Mesendoderm (in vitro differentiated cells): Measurements from ENCODE around the gene VAT1.
A peak's percentile ranks its signal among the peaks of the same experiment; 100 is the strongest.

ENCODE experiments used
- DNase-seq: peaks from one replicate; pipeline ENCODE4 v3.0.0; 2013
- H2AK5ac ChIP-seq: 2 replicates; pipeline ENCODE4 v1.6.1; 2013; ENCODE audit warnings: low read length, inconsistent platforms
- H2BK120ac ChIP-seq: 2 replicates; pipeline ENCODE4 v1.6.1; 2013; ENCODE audit warnings: low read depth, mild to moderate bottlenecking, low read length, moderate library complexity, mixed read lengths
- H2BK15ac ChIP-seq: replicated peaks from 2 replicates; pipeline ENCODE4 v1.6.1; 2013; ENCODE audit warnings: low read depth, mild to moderate bottlenecking, moderate library complexity
- H2BK5ac ChIP-seq: 2 replicates; pipeline ENCODE4 v1.6.1; 2013; ENCODE audit warnings: low read length, inconsistent platforms
- H3K18ac ChIP-seq: 2 replicates; pipeline ENCODE4 v1.6.1; 2013; ENCODE audit warnings: mild to moderate bottlenecking, low read length, mixed read lengths
- H3K23ac ChIP-seq: one replicate; pipeline ENCODE4 v1.6.1; 2013; ENCODE audit warnings: low read length
- H3K27ac ChIP-seq: 2 replicates; pipeline ENCODE4 v1.5.1; 2013; ENCODE audit warnings: low read depth, mild to moderate bottlenecking, inconsistent platforms, low read length, moderate library complexity
- H3K27me3 ChIP-seq: 2 replicates; pipeline ENCODE4 v1.6.1; 2013; ENCODE audit warnings: low read length, control low read depth, mild to moderate bottlenecking, inconsistent platforms; ENCODE audit not compliant: insufficient read depth, poor library complexity
- H3K36me3 ChIP-seq: 2 replicates; pipeline ENCODE4 v1.6.1; 2013; ENCODE audit warnings: low read length, inconsistent platforms; ENCODE audit not compliant: control insufficient read depth, insufficient read depth
- H3K4ac ChIP-seq: one replicate; pipeline ENCODE4 v1.6.1; 2013; ENCODE audit warnings: low read depth, mild to moderate bottlenecking, low read length, moderate library complexity
- H3K4me1 ChIP-seq: 2 replicates; pipeline ENCODE4 v1.6.1; 2013; ENCODE audit warnings: low read depth, low read length, inconsistent platforms; ENCODE audit not compliant: control insufficient read depth
- H3K4me2 ChIP-seq: 2 replicates; pipeline ENCODE4 v1.6.1; 2013; ENCODE audit warnings: low read length
- H3K4me3 ChIP-seq: 2 replicates; pipeline ENCODE4 v1.5.1; 2013; ENCODE audit warnings: mild to moderate bottlenecking, low read length
- H3K56ac ChIP-seq: one replicate; pipeline ENCODE4 v1.6.1; 2013; ENCODE audit warnings: low read length
- H3K79me1 ChIP-seq: 2 replicates; pipeline ENCODE4 v1.6.1; 2013; ENCODE audit warnings: low read length, inconsistent platforms
- H3K79me2 ChIP-seq: 2 replicates; pipeline ENCODE4 v1.6.1; 2013; ENCODE audit warnings: mild to moderate bottlenecking, low read length; ENCODE audit not compliant: control insufficient read depth, insufficient read depth
- H3K9ac ChIP-seq: 2 replicates; pipeline ENCODE4 v1.6.1; 2013; ENCODE audit warnings: low read length, inconsistent platforms
- H4K5ac ChIP-seq: one replicate; pipeline ENCODE4 v1.6.1; 2013; ENCODE audit warnings: low read length
- H4K8ac ChIP-seq: one replicate; pipeline ENCODE4 v1.6.1; 2013; ENCODE audit warnings: low read depth, mild to moderate bottlenecking, control low read depth, low read length, moderate library complexity
- WGBS: extraction: QIAGEN DNeasy Blood & Tissue Kit; methylation state at CpG from one replicate; pipeline ENCODE4 v1.1.7; 2013; ENCODE audit warnings: low lambda C conversion rate, missing lambda C conversion rate; ENCODE audit not compliant: insufficient coverage; ENCODE audit errors: extremely low coverage; 5-methylcytosine and 5-hydroxymethylcytosine counted together

VAT1 gene

GRCh38 chr17:42989141-42989540 lies 33.0 kb downstream of the VAT1 start:
- WGBS = no CpG with 5 or more reads among the region's 5 CpGs
- no peak overlapping the region for H3K27ac ChIP-seq

GRCh38 chr17:42985225-42985624 lies 37.0 kb downstream of the VAT1 start:
- no CpG with 5 or more reads among the region's 1 CpG for WGBS
- H3K9ac ChIP-seq = no peak overlapping the region
- peaks cover 5% of the 10 kb centered on the region for H3K79me2 ChIP-seq
- H3K79me1 ChIP-seq = peaks cover 5% of the 10 kb centered on the region
- no peak overlapping the region for H4K5ac ChIP-seq
- no peak overlapping the region for H2BK15ac ChIP-seq
- H3K4ac ChIP-seq = no peak overlapping the region
- peaks cover 3% of the 10 kb centered on the region for H3K36me3 ChIP-seq
- H3K4me1 ChIP-seq = no peaks in the 10 kb centered on the region
- no peak overlapping the region for H2AK5ac ChIP-seq
- H3K18ac ChIP-seq = no peak overlapping the region
- H3K27ac ChIP-seq = no peak overlapping the region
- H3K27me3 ChIP-seq = no peaks in the 10 kb centered on the region
- DNase-seq = no peak
- no peak overlapping the region for H3K56ac ChIP-seq
- no peak overlapping the region for H3K4me2 ChIP-seq
- no peak overlapping the region for H2BK120ac ChIP-seq
- H2BK5ac ChIP-seq = no peak overlapping the region
- H3K23ac ChIP-seq = no peak overlapping the region
- H4K8ac ChIP-seq = no peak overlapping the region
- H3K4me3 ChIP-seq = no peak overlapping the region

More at GRCh38 chr17:42989141-42989540, 33.0 kb downstream of the VAT1 start:
- Histone ChIP-seq H2BK5ac (no peak overlapping the region), H3K4me2 (no peak overlapping the region), H3K9ac (no peak overlapping the region), H4K5ac (no peak overlapping the region), H3K23ac (no peak overlapping the region), H3K79me1 (no peaks in the 10 kb centered on the region), H2BK120ac (no peak overlapping the region), H3K79me2 (no peaks in the 10 kb centered on the region), H2AK5ac (no peak overlapping the region), H2BK15ac (no peak overlapping the region), H3K27me3 (no peaks in the 10 kb centered on the region), H3K4me1 (no peaks in the 10 kb centered on the region), H3K36me3 (peaks cover 15% of the 10 kb centered on the region), H3K56ac (no peak overlapping the region), H4K8ac (no peak overlapping the region), H3K18ac (no peak overlapping the region), H3K4me3 (no peak overlapping the region), H3K4ac (no peak overlapping the region)
- DNase-seq = no peak

- Histone ChIP-seq H2BK15ac (no peak overlapping the region), H4K5ac (no peak overlapping the region), H3K27ac (no peak overlapping the region), H3K4me2 (no peak overlapping the region), H3K79me1 (peaks cover 5% of the 10 kb centered on the region), H3K27me3 (no peaks in the 10 kb centered on the region), H4K8ac (no peak overlapping the region), H3K23ac (no peak overlapping the region), H2BK5ac (no peak overlapping the region), H2BK120ac (no peak overlapping the region), H3K4me1 (peaks cover 1% of the 10 kb centered on the region), H3K4ac (no peak overlapping the region), H3K56ac (no peak overlapping the region), H3K4me3 (no peak overlapping the region), H3K9ac (no peak overlapping the region), H2AK5ac (no peak overlapping the region), H3K18ac (no peak overlapping the region), H3K36me3 (peaks cover 1% of the 10 kb centered on the region), H3K79me2 (peaks cover 5% of the 10 kb centered on the region)
- DNase-seq = no peak
Measured at GRCh38 chr17:42982266-42982665, 39.9 kb downstream of the VAT1 start.

- no CpG with 5 or more reads among the region's 67 CpGs for WGBS
- H3K27ac ChIP-seq = peak overlapping the region; percentile 80
- peak; percentile 82 for DNase-seq
Measured at GRCh38 chr17:42980766-42981397, 41.3 kb downstream of the VAT1 start.

GRCh38 chr17:42980274-42980765 lies 41.9 kb downstream of the VAT1 start, which contains the start of gene RUNDC1:
RUNDC1 (plus strand) TSS chr17:42980565; CDS start chr17:42980577, 12 bp downstream.
- H3K18ac ChIP-seq = peak within 1 kb of the TSS; percentile 34
- H3K27me3 ChIP-seq = no peaks in the 10 kb centered on the region
- H3K79me2 ChIP-seq = peaks cover 5% of the 10 kb centered on the region
- no peak within 1 kb of the TSS for H4K8ac ChIP-seq
- no CpG with 5 or more reads among the region's 39 CpGs for WGBS
- no peak within 1 kb of the TSS for H2BK120ac ChIP-seq
- H3K56ac ChIP-seq = peak within 1 kb of the TSS; percentile 98
- peak within 1 kb of the TSS; percentile 61 for H2BK5ac ChIP-seq
- peaks cover 5% of the 10 kb centered on the region for H3K79me1 ChIP-seq
- peak within 1 kb of the TSS; percentile 90 for H3K9ac ChIP-seq
- H3K4me1 ChIP-seq = peaks cover 1% of the 10 kb centered on the region
- H3K4ac ChIP-seq = no peak within 1 kb of the TSS
- H3K4me3 ChIP-seq = peak within 1 kb of the TSS; percentile 81
- DNase-seq = peak; percentile 92
- no peak within 1 kb of the TSS for H2BK15ac ChIP-seq
- peak within 1 kb of the TSS; percentile 24 for H3K23ac ChIP-seq
- H3K27ac ChIP-seq = peak within 1 kb of the TSS; percentile 82
- H2AK5ac ChIP-seq = no peak within 1 kb of the TSS
- peak within 1 kb of the TSS; percentile 100 for H3K4me2 ChIP-seq
- H4K5ac ChIP-seq = no peak within 1 kb of the TSS
- H3K36me3 ChIP-seq = no peaks in the 10 kb centered on the region

More at GRCh38 chr17:42980766-42981397, 41.3 kb downstream of the VAT1 start:
- peaks cover 5% of the 10 kb centered on the region for H3K79me2 ChIP-seq
- H3K27me3 ChIP-seq = no peaks in the 10 kb centered on the region
- peaks cover 5% of the 10 kb centered on the region for H3K79me1 ChIP-seq
- H3K4me2 ChIP-seq = peak overlapping the region; percentile 14
- no peak overlapping the region for H4K8ac ChIP-seq
- H3K23ac ChIP-seq = peak overlapping the region; percentile 24
- peak overlapping the region; percentile 9 for H3K4me3 ChIP-seq
- no peak overlapping the region for H2BK5ac ChIP-seq
- H3K36me3 ChIP-seq = no peaks in the 10 kb centered on the region
- peak overlapping the region; percentile 91 for H3K56ac ChIP-seq
- peak overlapping the region; percentile 45 for H3K9ac ChIP-seq
- H2BK15ac ChIP-seq = no peak overlapping the region
- peak overlapping the region; percentile 34 for H3K18ac ChIP-seq
- H3K4ac ChIP-seq = no peak overlapping the region
- no peak overlapping the region for H2BK120ac ChIP-seq
- peaks cover 1% of the 10 kb centered on the region for H3K4me1 ChIP-seq
- H2AK5ac ChIP-seq = no peak overlapping the region
- no peak overlapping the region for H4K5ac ChIP-seq
